Panc1 (cell line): ENCODE results near the gene FBXO45.

Experiments
- CTCF ChIP-seq: fragments of 450-650 bp; IDR thresholded peaks from 2 replicates; pipeline ENCODE4 v1.5.1; 2017; ENCODE audit warnings: mild to moderate bottlenecking
- POLR2AphosphoS5 ChIP-seq: IDR thresholded peaks from 2 replicates; pipeline ENCODE4 v1.6.1; 2012; ENCODE audit warnings: mild to moderate bottlenecking, low read depth, low read length, moderate library complexity
- REST ChIP-seq, 2 experiments: IDR thresholded peaks; 2 replicates each; pipeline ENCODE4 v1.6.1; 2011 to 2012; ENCODE audit warnings: low read depth in 2 of 2, control low read depth in 1 of 2, low read length in 1 of 2, mild to moderate bottlenecking in 1 of 2, moderate library complexity in 1 of 2; ENCODE audit not compliant: insufficient read depth in 1 of 2

GRCh38 chr3:196559826-196560225, 8.6 kb upstream of the FBXO45 start:
- TF ChIP-seq CTCF = no peak
- TF ChIP-seq REST (IDR thresholded peaks at IDR 0.05; ENCODE audit: insufficient read depth in 1 of 2, low read depth in 2 of 2, low read length in 1 of 2) = no peak
- no peak for TF ChIP-seq POLR2AphosphoS5
